Activated T-cell treated with anti-CD3 and anti-CD28 coated beads for 4 hours (primary cell): ENCODE data around the gene DTHD1.

Experiments used
- DNase-seq: peaks from one replicate; pipeline ENCODE4 v3.0.0-alpha.2; 2020

DTHD1 gene

DNA sequence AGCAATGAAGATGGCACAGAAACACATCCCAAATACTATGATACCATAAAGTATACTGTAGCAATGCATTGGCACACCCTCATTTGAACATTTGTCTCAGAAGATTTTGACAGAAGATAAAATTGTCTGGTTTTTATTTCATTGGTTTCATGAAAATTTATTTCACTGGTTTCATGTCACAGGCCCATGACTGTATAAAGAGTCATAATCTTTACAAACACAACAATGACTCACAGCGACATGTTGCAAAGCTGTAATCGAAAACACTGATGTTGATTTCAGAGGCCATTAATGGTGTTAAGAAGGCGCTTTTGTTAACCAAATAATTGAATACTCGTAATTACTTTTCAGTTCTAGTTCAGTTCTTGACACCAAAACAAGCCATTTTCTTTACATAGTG lies 8.1 kb upstream of the DTHD1 start:
- DNase-seq = no peak

DNA sequence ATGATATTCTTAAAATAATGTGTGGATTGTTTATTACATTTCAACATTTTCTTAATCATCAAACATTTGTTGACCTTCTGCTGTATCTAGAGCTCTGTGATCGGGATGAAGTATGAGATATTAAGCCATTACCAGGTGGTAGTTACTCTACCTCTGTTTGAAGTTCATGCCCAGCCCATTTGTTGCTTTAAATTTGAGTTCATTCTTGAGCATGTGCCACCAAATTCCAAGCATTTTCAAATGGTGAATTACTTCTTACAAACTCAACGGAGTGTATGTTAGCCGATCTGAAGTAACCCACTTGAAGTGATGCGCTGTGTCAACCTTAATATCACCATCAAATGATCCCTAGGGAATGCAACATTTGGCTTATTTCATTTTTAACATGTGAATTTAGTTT lies 7.3 kb upstream of the DTHD1 start:
- no peak for DNase-seq

DNA sequence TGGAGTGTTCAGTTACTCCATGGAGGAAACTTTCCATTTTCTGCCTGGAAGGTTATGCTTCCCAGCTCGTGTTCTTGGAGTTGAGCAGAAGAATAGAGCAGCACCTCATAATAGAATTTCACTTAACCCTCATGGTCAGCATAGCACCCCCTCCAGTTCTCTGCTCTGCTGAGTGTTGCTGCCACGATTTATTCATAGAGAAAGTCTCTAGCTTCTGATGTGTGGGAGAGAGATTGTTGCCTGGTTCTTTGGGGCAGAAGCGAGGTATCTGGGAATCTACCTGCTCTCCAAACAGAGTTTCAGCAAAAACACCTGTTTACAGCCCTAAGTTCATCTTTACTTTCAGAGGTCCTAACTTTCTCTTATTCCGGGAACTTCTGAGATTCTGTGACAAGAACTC lies 3.9 kb upstream of the DTHD1 start:
- no peak for DNase-seq

GRCh38 chr4:36278789-36279188 lies 2.6 kb upstream of the DTHD1 start:
- DNase-seq = no peak

DNA sequence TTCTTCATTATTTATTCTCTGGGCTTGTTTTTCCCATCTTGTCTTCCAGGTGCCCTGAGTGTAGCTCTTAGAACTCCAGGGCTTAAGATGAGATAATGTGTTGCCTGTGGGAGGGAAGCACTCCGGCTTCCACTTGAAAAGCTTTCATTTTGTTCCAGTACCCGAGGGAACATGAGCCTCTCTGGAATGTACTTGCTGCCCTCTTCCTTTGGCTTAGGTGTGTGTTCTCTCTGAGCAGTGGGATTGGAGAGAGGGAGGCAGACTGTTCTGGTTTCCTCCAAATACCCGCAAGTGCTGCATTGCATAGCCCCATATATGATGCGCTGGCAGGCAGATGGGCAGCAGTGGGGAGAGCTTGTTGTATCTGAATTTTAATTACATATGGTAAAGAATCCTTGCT lies 861 bp upstream of the DTHD1 start:
- no peak for DNase-seq

DNA sequence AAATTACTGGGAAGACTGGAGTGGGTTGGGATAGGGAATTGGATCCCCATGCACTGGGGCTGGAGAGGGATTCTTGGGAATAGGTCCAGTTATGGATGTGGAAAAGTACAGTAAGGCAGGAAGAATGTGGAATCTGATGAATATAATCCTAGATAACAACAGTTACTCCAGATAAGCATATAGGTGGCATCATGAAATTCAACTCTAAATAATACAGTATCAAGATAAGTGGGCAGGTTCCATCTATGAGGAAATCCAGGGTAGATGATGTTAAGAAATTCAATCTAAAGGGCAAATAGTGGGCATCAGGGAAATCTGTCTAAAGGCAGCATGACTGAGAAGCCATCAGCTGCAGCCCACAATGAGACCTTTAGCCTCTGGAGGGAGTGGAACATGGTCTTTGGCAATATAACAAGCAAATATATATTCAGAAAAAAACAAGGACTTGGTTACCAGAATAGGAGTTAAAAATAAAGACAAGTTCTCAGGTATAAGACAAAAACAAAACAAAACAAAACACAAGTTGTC lies 1.2 kb downstream of the DTHD1 start:
- DNase-seq = no peak

GRCh38 chr4:36283912-36284465 lies 2.6 kb downstream of the DTHD1 start:
- DNase-seq = no peak

DNA sequence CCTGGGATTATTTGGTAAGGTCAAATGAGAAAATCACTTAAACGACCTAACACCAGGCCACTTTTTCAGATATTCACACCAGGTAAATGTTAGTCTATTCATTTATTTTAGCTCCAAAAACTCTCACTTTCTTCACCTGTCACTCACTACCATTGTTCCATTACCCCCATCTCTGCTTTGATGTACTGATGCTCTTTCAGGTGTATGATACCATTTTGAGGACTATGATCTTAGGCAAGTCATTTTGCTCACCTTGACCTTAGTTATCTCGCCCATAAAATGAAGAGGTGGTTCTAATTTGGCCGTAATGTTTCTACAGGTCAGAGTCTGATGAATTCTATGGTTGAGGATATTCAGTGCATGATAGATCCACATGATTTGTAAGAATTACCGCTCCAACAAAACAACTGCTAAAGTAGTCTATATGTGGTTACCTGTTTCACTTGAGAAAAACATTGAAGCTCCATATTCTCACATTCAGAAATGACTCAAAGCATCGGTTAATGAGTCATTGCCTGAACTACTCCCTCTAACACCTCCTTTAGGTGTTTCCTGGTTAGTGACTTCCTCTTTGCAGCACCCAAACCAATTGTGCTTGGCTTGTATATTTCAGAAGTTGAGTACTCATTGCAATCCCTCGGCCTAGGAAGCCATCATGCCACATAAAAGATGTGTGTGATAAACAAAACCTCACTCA lies 4.5 kb downstream of the DTHD1 start:
- peak; percentile 32 for DNase-seq

DNA sequence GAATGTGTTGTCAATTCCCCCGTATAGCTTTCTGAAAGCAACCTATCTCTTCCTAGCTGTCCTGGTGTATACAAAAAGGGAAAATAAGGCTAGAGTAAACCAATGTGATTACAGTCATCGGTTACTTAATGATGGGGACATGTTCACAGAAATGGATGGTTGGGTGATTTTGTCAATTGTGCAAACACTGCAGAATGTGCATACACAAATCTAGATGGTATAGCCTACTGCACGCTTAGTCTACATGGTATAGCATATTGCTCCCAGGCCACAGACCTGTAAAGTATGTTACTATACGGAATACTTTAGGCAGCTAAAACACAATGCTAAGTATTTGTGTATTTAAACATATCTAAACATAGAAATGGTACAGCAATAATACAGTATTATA lies 5.1 kb downstream of the DTHD1 start:
- DNase-seq = no peak

- DNase-seq = no peak
Measured at GRCh38 chr4:36288731-36289426, 7.5 kb downstream of the DTHD1 start.

DNA sequence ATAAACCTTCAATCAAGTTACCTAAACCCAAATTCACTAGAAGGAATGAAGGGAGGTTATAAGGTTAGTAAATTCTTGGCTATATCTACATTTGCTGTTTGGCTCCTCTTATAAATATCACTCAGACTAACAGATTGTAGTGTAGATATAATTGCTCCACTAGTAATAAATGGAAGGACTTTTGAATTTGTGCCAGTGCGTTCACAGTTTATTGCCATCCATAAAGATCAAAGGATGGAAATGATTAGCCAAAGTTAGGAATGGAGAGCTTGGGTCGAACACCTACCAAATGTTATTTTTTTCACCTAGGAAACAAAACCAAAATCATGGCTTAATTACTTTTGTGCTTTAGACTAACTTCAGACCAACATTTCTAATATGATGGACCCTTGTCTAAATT lies 9.2 kb downstream of the DTHD1 start:
- no peak for DNase-seq

GRCh38 chr4:36292556-36293188 lies 11.3 kb downstream of the DTHD1 start:
- no peak for DNase-seq

GRCh38 chr4:36301127-36301526 lies 19.7 kb downstream of the DTHD1 start:
- DNase-seq = no peak

GRCh38 chr4:36303426-36304137 lies 22.2 kb downstream of the DTHD1 start:
- DNase-seq = no peak

DNA sequence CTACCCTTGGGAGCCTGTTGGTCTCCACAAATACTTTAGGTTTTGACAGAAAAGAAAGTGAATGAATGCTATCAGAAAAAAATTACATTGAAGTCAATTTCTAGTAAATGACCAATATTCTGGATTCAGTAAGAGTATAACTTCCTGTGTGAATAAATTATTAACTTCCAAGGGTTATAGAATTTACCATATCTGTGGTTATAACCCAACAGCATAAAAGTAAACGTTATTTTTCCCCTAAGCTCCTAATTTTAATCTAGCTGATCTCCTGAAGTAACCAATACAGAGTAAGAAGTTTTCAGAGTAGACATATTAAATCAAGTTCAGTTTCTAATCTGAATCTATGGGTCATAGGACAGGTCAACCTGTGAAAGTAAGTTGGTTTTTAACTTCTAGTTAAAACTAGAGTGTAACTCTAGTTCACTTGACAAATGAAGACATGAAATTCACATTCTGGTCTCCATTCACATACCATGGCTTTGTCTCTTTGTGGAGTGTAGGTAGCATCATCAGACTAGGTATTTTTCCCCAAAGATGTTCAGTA lies 22.8 kb downstream of the DTHD1 start:
- DNase-seq = no peak

GRCh38 chr4:36308150-36308549 lies 26.7 kb downstream of the DTHD1 start:
- DNase-seq = no peak

- no peak for DNase-seq
Measured at GRCh38 chr4:36310216-36310615, 28.8 kb downstream of the DTHD1 start.

DNA sequence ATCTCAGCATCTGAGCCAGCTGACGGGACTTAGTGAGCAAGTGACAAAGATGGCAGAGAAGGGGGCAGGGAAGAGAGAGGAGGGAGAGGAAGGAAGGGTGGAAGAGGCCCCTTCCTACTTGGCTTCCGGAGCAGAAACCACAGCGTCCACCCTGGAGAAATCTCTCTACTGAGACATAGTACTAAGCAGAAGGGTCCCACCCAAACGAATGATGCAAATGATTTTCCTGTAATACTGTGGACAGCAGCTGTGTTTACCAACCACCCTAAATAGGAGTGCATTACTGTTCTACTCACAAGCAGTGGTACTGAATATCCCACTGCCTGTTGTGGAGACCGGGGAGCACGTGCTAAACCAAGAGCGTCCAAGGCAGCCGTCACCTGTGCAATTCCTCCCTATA lies 29.4 kb downstream of the DTHD1 start:
- no peak for DNase-seq

DNA sequence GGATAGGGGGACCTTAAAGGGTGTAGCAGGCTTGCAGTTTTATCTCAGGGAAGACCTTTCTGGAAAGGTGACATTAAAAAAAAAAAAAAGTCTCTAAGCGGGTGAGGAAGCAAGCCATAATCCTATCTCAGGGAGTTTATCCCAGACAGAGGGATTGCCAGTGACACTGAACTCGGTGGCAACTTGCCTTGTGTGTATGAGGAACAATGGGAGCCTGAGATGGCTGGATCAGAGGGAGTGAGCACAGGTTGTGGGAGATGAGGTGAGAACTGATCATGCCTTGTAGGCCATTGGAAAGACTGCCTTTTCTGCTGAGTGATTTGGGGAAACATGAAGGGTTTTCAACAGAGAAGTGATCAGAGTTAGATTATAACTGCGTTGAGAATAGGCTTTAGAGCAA lies 31.1 kb downstream of the DTHD1 start:
- no peak for DNase-seq

- DNase-seq = no peak
Measured at GRCh38 chr4:36313301-36313700, 31.9 kb downstream of the DTHD1 start.

- no peak for DNase-seq
Measured at GRCh38 chr4:36313703-36314102, 32.3 kb downstream of the DTHD1 start.

DNA sequence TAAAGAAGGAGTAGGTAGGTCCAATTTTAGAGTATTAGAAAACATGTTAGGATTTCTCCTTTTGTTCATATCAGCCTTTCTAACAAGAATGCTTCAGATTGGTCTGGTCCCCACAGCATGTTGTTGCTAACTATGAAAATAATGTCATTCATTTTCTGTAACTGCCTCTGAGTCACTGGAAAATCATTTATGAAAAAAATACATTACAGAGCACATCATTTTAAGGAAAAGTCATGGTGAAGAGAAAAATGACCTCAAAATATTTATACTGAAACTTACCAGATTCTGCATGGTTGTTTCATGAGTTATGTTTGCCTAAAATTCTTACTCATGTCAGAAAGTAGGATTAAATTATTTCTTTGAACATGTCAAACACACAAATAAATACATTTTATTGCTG lies 35.2 kb downstream of the DTHD1 start:
- DNase-seq = no peak

- no peak for DNase-seq
Measured at GRCh38 chr4:36317721-36318120, 36.3 kb downstream of the DTHD1 start.
